ENCODE measurements around the gene HSPA14. TPM values are rescaled to one million over a fixed set of nuclear protein-coding genes. Genes with fewer than 3 reads are reported as not detected.
"Not testable (repeated sequence)": the region's sequence is repeated elsewhere in the genome, so short reads cannot be mapped to it uniquely, and the experiment has no call there.

HSPA14 gene
- total RNA-seq, 1 donor from 2014 or later = 10.0 TPM

GRCh38 chr10:14806318-14806717 lies 31.8 kb upstream of the HSPA14 start:
- Histone ChIP-seq H3K9me3 (no peaks in the 10 kb centered on the region), H3K4me3 (no peak overlapping the region), H3K36me3 (no peaks in the 10 kb centered on the region), H3K27ac (no peak overlapping the region), H3K27me3 (no peaks in the 10 kb centered on the region), H3K4me1 (no peaks in the 10 kb centered on the region)
- DNase-seq = no peak
- intact Hi-C loops (cut with DNase I) = no loop called here
- ATAC-seq = no peak
- TF ChIP-seq CTCF (IDR thresholded peaks at IDR 0.05) = no peak

GRCh38 chr10:14810969-14811953 lies 26.8 kb upstream of the HSPA14 start:
- no peaks in the 10 kb centered on the region for H3K9me3 ChIP-seq
- no peaks in the 10 kb centered on the region for H3K36me3 ChIP-seq
- H3K27ac ChIP-seq = no peak overlapping the region
- H3K27me3 ChIP-seq = no peaks in the 10 kb centered on the region
- H3K4me3 ChIP-seq = no peak overlapping the region
- ATAC-seq = no peak
- no peak for TF ChIP-seq CTCF (IDR thresholded peaks at IDR 0.05)
- intact Hi-C loops (cut with DNase I) = no loop called here
- DNase-seq = no peak
- H3K4me1 ChIP-seq = no peaks in the 10 kb centered on the region

GRCh38 chr10:14812271-14812670 lies 25.8 kb upstream of the HSPA14 start:
- no peak for TF ChIP-seq CTCF (IDR thresholded peaks at IDR 0.05)
- intact Hi-C loops (cut with DNase I) = no loop called here

GRCh38 chr10:14815681-14816080 lies 22.4 kb upstream of the HSPA14 start:
- ATAC-seq = no peak
- Histone ChIP-seq H3K36me3 (no peaks in the 10 kb centered on the region), H3K9me3 (no peaks in the 10 kb centered on the region), H3K27ac (no peak overlapping the region), H3K4me3 (no peak overlapping the region), H3K4me1 (no peaks in the 10 kb centered on the region), H3K27me3 (no peaks in the 10 kb centered on the region)
- intact Hi-C loops (cut with DNase I) = no loop called here
- TF ChIP-seq CTCF (IDR thresholded peaks at IDR 0.05) = no peak
- no peak for DNase-seq

More at GRCh38 chr10:14812271-14812670, 25.8 kb upstream of the HSPA14 start:
- Histone ChIP-seq H3K27ac (no peak overlapping the region), H3K9me3 (no peaks in the 10 kb centered on the region), H3K4me1 (no peaks in the 10 kb centered on the region), H3K36me3 (no peaks in the 10 kb centered on the region), H3K4me3 (no peak overlapping the region), H3K27me3 (no peaks in the 10 kb centered on the region)
- no peak for ATAC-seq
- no peak for DNase-seq

GRCh38 chr10:14816717-14817116 lies 21.4 kb upstream of the HSPA14 start:
- intact Hi-C loops (cut with DNase I); H3K4me1 ChIP-seq; H3K27me3 ChIP-seq; H3K27ac ChIP-seq; H3K9me3 ChIP-seq; DNase-seq; H3K4me3 ChIP-seq; H3K36me3 ChIP-seq; ATAC-seq: not testable (repeated sequence)

DNA sequence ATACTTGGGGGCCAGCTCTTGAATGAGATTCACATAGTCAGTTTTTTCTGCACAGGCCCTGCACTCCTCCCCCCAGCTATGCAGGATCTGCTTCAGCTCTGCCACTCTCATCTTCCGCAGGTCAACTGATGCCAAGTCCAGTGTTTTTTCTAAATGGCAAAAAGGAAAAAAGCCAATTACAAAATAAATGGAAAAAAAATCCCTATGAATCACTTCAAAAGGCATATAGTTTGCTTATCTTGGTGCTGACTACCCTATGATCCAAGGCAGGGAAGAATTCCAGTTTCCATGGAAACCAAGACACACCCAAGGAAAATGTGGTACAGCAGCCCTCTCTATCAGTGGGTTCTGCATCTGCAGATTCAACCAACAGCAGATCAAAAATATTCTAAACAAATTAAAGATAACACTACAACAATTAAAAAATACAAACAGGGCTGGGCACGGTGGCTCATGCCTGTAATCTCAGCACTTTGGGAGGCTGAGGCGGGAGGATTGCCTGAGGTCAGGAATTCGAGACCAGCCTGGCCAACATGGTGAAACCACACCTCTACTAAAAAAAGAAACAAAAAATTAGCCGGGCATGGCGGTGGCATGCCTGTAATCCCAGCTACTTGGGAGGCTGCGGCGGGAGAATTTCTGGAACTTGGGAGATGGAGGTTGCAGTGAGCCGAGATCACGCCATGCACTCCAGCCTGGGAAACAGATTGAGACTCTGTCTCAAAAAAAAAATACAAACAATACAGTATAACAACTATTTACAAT lies 17.9 kb upstream of the HSPA14 start:
- H3K4me1 ChIP-seq = no peaks in the 10 kb centered on the region
- no peaks in the 10 kb centered on the region for H3K9me3 ChIP-seq
- DNase-seq (no peak), ATAC-seq (no peak)
- no peak for TF ChIP-seq CTCF (IDR thresholded peaks at IDR 0.05)
- no peak overlapping the region for H3K27ac ChIP-seq
- no peaks in the 10 kb centered on the region for H3K27me3 ChIP-seq
- H3K4me3 ChIP-seq = no peak overlapping the region
- intact Hi-C loops (cut with DNase I) = loop anchor here (10.0 kb wide), 1 partner anchor 315 kb away; no protein-coding TSS in a partner anchor
- H3K36me3 ChIP-seq = no peaks in the 10 kb centered on the region

All from upper lobe of right lung (tissue), 1 donor.